Kasumi-1 (cell line): ENCODE data around the gene MIER3.

Source experiments
- DNase-seq, 2 experiments: peaks; one replicate each; lab custom pipeline; 2025; lab: John Stamatoyannopoulos, UW

MIER3 gene

GRCh38 chr5:56961746-56962145 is 9.8 kb upstream of the MIER3 start:
- DNase-seq: no peak

DNA sequence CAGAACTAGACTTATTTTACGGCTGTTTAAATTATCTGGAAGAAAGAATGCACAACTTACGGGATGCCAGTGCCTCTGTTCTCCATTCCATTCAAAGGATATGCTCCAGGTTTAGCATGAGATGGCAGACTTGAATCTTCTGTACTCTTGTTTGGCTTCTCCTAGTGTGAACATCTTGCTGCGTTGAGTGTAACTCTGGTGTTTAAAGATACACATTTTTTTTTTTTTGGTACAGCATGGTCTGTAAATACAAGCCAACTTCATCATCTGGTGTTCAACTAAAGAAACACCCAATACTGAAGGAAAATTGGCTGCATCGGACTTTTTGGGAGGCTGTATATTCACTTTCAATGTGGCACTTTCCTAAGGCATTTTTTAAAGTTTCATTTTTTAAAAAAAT is 7.4 kb upstream of the MIER3 start:
- no peak for DNase-seq

- no peak for DNase-seq
These were observed 6.7 kb upstream of the MIER3 start for GRCh38 chr5:56958595-56958994.

DNA sequence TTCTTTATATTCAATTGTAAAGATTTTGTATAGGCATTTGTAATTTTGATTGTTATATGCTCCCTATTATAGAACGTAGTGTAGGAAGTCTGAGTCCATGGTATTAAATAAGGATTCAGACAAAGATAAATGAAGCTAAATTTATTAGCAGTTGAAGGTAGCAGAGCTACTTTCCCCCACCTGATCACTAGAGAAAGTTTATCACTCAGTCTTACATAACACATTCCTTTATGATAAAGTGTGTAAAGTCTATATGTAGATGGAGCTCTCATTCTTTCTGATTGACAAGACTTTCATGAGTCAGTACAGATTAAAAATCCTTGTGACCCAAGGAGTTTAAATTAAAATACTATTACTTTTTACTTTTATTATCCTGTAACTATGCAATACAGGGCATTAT is 2.3 kb upstream of the MIER3 start:
- no peak for DNase-seq

DNA sequence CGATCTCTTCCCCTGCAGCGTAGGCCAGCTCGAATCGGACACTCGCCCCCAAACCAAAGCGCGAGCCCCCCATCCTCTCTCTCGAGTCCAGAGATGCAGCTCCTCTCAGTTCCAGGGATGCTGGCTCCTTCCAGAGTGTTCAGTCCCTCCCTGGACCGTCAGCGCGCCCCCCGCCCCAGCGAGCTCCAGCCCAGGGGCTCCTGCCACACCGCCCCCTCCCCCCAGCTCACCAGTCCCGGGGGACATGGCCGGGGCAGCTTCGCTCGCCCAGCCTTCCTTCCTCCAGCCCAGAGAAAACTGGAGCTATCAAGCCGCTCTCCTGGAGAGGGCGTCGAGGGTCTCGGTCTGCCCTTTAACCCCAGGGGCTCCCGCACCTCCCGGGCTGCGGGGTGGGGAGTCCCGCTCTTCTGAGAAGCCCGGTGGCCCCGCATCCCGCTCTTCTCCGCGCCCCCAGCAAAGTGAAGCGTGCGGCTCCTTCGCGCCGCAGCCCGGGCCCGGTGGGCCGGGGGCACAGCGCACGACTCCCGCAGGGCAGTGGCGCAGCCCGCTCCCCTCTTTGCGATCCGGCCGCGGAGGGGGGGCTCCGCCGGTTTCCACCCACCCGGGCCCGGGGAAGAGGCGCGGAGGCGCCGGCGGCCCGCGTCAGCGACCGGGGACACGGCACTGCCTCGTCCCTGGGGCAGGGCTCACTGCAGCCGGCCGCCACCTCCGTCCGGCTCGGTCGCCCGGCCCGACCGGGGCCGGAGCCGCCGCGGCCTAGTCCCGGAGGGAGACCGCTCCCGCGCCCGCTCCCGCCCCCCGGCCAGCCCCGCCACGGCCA is 587 bp downstream of the MIER3 start:
- no peak for DNase-seq

GRCh38 chr5:56950626-56951125 is 1.2 kb downstream of the MIER3 start:
- peak; percentile 76 to 84 for DNase-seq

GRCh38 chr5:56947052-56947451 is 4.9 kb downstream of the MIER3 start:
- no peak for DNase-seq

GRCh38 chr5:56941981-56942380 is 9.9 kb downstream of the MIER3 start:
- peak in 1 of 2 experiments; percentile 7 for DNase-seq

GRCh38 chr5:56938858-56939257 is 13.1 kb downstream of the MIER3 start:
- DNase-seq: no peak

- DNase-seq: no peak
These were observed 17.6 kb downstream of the MIER3 start for GRCh38 chr5:56934325-56934724.

GRCh38 chr5:56922922-56923321 is 29.0 kb downstream of the MIER3 start:
- no peak for DNase-seq

DNA sequence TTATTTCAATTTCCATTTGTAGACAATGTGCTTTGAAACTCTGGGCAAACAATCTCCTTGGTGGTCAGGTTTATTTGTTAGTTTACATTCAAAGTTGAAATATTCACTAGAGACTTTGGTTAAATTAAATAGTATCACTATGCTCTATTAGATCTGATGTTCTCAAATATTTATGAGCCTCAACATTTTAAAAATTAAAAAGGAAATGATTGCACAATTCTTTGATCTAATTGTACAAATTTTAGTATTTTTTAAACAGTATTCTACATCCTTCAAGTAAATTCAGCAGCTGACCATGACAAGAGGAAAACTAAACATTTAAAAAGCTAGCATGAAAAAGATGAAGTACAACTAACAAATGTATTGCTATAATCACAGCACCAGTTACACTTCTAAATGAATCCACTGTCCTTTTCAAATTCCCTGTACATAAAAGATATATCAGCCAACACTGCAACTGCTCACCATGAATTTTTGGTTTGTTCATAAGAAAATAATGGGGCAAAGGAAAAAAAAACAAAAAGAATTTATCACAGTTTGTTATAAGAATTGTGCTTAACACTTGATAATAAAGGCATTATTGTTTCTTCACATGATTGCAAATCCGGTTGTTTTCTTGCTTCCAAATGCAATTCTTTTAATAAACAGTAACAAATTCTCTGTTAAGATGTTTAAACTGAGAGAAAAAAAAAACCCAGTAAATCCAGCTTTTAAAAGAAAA is 31.8 kb downstream of the MIER3 start:
- DNase-seq: no peak

DNA sequence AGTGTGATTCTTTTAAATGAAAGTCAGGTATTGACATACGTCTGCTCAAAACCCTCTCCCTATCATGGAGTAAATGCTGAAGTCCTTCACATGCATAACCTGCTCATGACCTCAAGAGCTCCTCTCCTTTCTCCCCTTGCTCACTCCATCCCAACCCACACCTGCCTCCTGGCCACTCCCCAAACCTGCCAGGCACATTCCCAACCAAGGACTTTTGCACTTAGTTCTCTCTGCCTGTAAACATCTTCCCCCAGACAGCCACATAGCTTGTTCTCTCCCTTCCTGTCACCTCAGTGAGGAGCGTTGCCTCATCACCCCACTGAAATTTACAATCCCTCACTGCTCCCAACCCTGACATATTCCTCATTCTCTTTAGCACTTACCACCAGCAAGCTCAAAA is 33.9 kb downstream of the MIER3 start:
- no peak for DNase-seq

- DNase-seq: no peak
These were observed 34.4 kb downstream of the MIER3 start for GRCh38 chr5:56917534-56917933.

DNA sequence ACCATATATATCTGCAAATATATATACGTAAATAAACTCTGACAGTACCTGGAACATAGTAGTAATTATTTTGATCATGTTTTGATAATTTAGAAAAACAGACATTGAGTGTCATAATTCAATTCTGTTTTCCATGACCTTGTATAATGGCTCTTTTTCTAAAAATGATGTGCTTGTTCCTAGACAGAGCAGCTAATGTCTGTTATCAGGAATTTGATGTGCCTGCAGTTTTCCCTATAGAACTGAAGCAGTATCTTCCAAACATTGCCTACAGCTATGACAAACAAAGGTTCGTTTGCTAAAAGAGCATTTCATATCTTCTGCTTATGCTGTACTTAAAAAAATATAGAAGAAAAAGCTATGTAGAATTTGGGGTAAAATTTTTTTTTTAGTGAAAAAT is 37.2 kb downstream of the MIER3 start:
- no peak for DNase-seq

- DNase-seq: no peak
These were observed 38.2 kb downstream of the MIER3 start for GRCh38 chr5:56913766-56914165.

DNA sequence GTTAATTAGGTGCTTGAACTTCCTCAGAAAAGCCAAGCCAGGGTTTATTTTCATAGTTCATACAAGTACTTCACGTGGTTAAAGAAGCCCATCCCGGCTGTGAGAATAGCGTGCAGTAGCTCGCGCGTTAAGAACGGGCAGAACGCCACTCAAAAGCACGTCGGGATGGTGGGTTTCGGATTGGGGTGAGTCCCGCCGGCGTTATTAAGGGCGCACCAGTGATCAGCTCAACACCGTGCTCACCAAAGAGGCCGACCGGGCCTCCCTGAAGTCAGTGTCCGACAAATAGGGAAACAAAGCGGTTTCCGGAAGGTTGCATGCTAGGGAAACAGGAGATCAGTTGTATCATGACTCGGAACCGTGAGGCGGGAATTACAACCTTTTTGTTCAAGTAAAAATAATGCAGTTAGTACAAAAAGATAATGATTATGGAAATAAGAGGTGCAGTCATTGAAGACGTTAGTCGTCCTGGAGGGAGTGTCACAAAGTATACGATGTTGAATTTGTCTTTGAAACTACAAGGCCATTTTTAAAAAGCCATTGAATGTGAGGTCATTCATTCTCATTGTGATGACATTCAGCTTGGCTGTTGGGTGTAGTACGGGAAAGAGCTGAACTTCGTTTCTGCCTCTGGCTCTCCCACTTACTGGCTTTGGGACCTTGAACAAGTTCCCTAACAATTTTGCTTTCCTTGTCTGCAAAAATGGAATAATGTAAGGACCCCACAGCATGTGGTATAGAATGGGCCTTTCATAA is 41.5 kb downstream of the MIER3 start:
- peak; percentile 91 to 92 for DNase-seq

DNA sequence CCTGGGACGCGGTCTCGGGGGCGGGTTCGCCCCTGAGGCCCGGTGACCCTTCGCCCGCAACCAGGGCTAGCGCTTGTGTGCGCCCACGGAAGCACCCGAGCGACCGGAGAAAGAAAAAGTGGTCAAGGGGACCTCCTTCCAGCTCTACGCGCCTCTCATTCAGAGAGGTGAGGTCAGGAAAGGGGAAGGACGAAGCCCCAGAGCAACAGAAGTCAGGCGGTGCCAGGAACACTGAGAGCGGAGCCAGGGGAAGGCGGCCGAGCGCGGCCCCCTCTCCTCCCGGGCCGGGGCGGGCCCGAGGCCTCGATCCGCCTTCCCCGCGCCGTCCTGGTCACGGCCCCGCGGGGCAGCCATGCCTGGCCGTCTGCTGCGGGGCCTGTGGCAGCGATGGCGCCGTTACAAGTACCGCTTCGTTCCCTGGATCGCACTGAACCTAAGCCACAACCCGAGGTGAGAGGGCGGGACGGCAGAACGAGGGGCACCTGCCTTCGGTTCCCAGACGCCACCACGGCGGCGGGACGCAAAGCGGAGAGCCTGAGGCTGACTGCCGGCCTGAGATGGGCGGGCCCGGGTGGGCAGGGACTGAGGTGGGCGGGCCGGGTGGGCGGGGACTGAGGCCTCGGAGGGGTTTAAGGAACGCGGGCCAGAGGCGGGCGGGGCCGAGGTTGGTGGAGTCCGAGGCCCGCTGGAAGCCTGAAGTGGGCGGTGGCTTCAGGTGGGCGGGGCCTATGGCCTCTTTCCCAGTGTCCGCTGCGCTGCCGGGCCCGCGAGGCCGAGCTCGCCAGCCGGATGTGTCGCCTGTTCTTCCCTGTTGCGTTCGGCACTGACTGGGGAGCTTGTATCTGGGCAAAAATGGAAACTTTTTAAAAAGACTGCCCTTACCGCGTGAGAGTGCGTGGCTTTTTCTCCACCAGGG is 42.4 kb downstream of the MIER3 start, which contains the start of gene SETD9:
Gene SETD9, plus strand, starts transcription at position 303 of the 916 bp plus-strand sequence. Its CDS starts 50 bp downstream, at position 353.
- peak; percentile 92 to 93 for DNase-seq

DNA sequence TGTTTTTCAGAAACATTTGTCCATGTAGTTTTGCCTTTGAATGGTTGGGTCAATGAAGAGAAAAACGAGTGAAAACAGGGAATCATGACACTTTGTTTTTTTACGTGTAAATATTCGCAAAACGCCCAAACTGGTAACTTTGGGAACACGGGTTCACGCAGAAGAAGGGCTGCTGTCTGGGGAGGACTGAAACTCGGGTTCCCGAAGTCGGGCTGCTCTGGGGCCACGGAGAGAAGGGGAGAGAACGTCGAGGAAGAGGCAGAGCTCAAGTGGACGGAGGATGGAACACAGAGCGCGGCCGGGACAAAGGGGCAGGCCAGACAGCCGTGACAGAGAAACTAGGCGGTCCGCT is 43.0 kb downstream of the MIER3 start:
- DNase-seq: peak; percentile 85

- DNase-seq: peak; percentile 73 to 83
These were observed 50.9 kb downstream of the MIER3 start for GRCh38 chr5:56900858-56901578.

GRCh38 chr5:56900395-56900794 is 51.5 kb downstream of the MIER3 start:
- DNase-seq: peak; percentile 62 to 73
